D721Med (cell line): Measurements from ENCODE around the gene SHPK.
"Not testable (repeated sequence)": the region's sequence is repeated elsewhere in the genome, so short reads cannot be mapped to it uniquely, and the experiment has no call there.

Experiments used
- DNase-seq: peaks from one replicate; pipeline ENCODE4 v3.0.0; 2011; ENCODE audit warnings: low spot score; ENCODE audit not compliant: insufficient read length
- FAIRE-seq: peaks from 2 replicates; lab custom pipeline; 2011; peaks lifted over from hg19 to GRCh38; lab: Jason Lieb, UNC
- CTCF ChIP-seq: IDR thresholded peaks from 2 replicates; pipeline ENCODE4 v1.5.1; 2012; ENCODE audit warnings: mild to moderate bottlenecking, control low read depth; ENCODE audit not compliant: insufficient read depth; ENCODE audit errors: missing control alignments

The SHPK gene

GRCh38 chr17:3590768-3591167 lies 45.3 kb downstream of the SHPK start:
- FAIRE-seq, result no peak
- no peak for DNase-seq

GRCh38 chr17:3590231-3590630 lies 45.8 kb downstream of the SHPK start:
- no peak for FAIRE-seq
- no peak for TF ChIP-seq CTCF
- no peak for DNase-seq

More at GRCh38 chr17:3590768-3591167, 45.3 kb downstream of the SHPK start:
- no peak for TF ChIP-seq CTCF

GRCh38 chr17:3589784-3590183 lies 46.3 kb downstream of the SHPK start:
- DNase-seq (no peak), FAIRE-seq (no peak)
- no peak for TF ChIP-seq CTCF

- DNase-seq (no peak), FAIRE-seq (no peak)
- TF ChIP-seq CTCF, result no peak
Measured at GRCh38 chr17:3585826-3586225, 50.2 kb downstream of the SHPK start.

GRCh38 chr17:3583456-3583855 lies 52.6 kb downstream of the SHPK start:
- no peak for TF ChIP-seq CTCF
- DNase-seq, result no peak
- no peak for FAIRE-seq

GRCh38 chr17:3582915-3583314 lies 53.1 kb downstream of the SHPK start:
- FAIRE-seq (no peak), DNase-seq (no peak)
- no peak for TF ChIP-seq CTCF

GRCh38 chr17:3578667-3579066 lies 57.4 kb downstream of the SHPK start:
- DNase-seq, FAIRE-seq: not testable (repeated sequence)

GRCh38 chr17:3576970-3577369 lies 59.1 kb downstream of the SHPK start:
- DNase-seq, result no peak
- TF ChIP-seq CTCF, result no peak
- no peak for FAIRE-seq
